OCI-LY7 (cell line): Measurements from ENCODE around the gene GDPD2.

Source experiments
- CTCF ChIP-seq: fragments of 200-600 bp; sonication (generic); conservative IDR thresholded peaks from 2 replicates; pipeline ENCODE4 v1.5.1; 2014; ENCODE audit warnings: mild to moderate bottlenecking, antibody characterized with exemption, low read length, moderate library complexity, mixed read lengths
- EZH2phosphoT487 ChIP-seq: fragments of 200-600 bp; sonication (generic); IDR thresholded peaks from 2 replicates; pipeline ENCODE4 v1.6.1; 2018; ENCODE audit warnings: low read depth, borderline replicate concordance, mild to moderate bottlenecking, mixed run types, antibody characterized with exemption, low read length, moderate library complexity, mixed read lengths

GRCh38 chrX:70429759-70430158 lies 6.6 kb downstream of the GDPD2 start:
- TF ChIP-seq CTCF (no peak), EZH2phosphoT487 (no peak)
